ENCODE data around the gene ADARB1. TPM values are rescaled to one million over a fixed set of nuclear protein-coding genes. Genes with fewer than 3 reads are reported as not detected.

The ADARB1 gene
- total and polyA plus RNA-seq, 2 of the 4 experiments (the other 2 are of a cell fraction), result 39.8 to 47.3 TPM

DNA sequence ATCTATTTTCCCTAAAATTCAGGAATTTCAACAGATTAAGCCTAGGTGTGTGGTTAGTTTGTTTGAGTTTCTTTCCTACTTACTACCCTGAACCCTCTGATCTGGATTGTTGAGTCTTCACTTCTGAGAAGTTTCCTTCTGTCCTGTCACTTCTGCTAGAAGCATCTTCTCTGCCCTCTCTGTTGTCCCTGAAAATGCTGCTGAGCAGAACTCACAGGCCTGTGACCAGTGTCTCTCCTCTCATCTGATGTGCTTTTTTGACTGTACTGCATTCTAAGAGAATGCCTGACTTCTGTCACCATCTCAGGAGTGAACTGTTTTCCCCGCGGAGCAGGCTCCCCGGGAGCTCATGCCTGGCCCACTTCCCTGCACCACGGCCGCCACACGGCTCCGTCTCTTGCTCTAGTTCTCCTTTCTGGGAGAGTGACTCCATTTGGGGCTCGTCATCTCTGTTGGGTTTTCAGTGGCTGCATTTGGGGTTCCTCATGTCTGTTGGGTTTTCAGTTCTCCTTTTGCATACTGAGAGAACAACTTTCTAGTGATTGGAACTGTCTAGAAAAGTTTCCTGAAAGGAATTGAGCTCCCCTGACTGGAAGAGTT is 135.4 kb downstream of the ADARB1 start:
- BruUV-seq (replicated peaks), result no TSS peak
- H3K9me3 ChIP-seq (ENCODE audit: control insufficient read depth, insufficient read depth, low read length), result no peaks in the 10 kb centered on the region
- TF ChIP-seq FOS (IDR thresholded peaks at IDR 0.05; ENCODE audit: low read depth, low read length) (no peak), RCOR1 (IDR thresholded peaks at IDR 0.05; ENCODE audit: insufficient replicate concordance, low read length) (no peak), SMC3 (IDR thresholded peaks at IDR 0.05; ENCODE audit: low read depth, low read length) (no peak), CHD1 (IDR thresholded peaks at IDR 0.05; ENCODE audit: low read depth, low read length) (no peak), MAFK (IDR thresholded peaks at IDR 0.05; ENCODE audit: low read depth, low read length) (no peak), MAZ (IDR thresholded peaks at IDR 0.05; ENCODE audit: borderline replicate concordance, low read depth, low read length) (no peak), RAD21 (IDR thresholded peaks at IDR 0.05; ENCODE audit: low read length) (no peak)
- TF ChIP-seq, protein P1, sequence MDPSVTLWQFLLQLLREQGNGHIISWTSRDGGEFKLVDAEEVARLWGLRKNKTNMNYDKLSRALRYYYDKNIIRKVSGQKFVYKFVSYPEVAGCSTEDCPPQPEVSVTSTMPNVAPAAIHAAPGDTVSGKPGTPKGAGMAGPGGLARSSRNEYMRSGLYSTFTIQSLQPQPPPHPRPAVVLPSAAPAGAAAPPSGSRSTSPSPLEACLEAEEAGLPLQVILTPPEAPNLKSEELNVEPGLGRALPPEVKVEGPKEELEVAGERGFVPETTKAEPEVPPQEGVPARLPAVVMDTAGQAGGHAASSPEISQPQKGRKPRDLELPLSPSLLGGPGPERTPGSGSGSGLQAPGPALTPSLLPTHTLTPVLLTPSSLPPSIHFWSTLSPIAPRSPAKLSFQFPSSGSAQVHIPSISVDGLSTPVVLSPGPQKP (IDR thresholded peaks at IDR 0.05; ENCODE audit: borderline replicate concordance, low read depth, low read length), result no peak
- TF ChIP-seq, protein P2, sequence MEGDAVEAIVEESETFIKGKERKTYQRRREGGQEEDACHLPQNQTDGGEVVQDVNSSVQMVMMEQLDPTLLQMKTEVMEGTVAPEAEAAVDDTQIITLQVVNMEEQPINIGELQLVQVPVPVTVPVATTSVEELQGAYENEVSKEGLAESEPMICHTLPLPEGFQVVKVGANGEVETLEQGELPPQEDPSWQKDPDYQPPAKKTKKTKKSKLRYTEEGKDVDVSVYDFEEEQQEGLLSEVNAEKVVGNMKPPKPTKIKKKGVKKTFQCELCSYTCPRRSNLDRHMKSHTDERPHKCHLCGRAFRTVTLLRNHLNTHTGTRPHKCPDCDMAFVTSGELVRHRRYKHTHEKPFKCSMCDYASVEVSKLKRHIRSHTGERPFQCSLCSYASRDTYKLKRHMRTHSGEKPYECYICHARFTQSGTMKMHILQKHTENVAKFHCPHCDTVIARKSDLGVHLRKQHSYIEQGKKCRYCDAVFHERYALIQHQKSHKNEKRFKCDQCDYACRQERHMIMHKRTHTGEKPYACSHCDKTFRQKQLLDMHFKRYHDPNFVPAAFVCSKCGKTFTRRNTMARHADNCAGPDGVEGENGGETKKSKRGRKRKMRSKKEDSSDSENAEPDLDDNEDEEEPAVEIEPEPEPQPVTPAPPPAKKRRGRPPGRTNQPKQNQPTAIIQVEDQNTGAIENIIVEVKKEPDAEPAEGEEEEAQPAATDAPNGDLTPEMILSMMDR (conservative IDR thresholded peaks at IDR 0.05; ENCODE audit: low read depth, low read length), result no peak
- no peak overlapping the region for H3K23ac ChIP-seq (ENCODE audit: low read depth, low read length)
- peaks cover 31% of the 10 kb centered on the region for H4K20me1 ChIP-seq (ENCODE audit: insufficient read depth, low read length)
- H4K8ac ChIP-seq (ENCODE audit: low read depth in 2 of 2, low read length in 2 of 2), result no peak overlapping the region
- H2BK20ac ChIP-seq (ENCODE audit: low read depth, low read length), result peak overlapping the region; percentile 73; the same call in 1 of the 2 replicates
- H2AK5ac ChIP-seq (ENCODE audit: low read depth, low read length), result no peak overlapping the region
- H3K4me1 ChIP-seq (ENCODE audit: control insufficient read depth, insufficient read depth, low read length), result peaks cover 13% of the 10 kb centered on the region
- peak overlapping the region; percentile 21 for H3K18ac ChIP-seq (ENCODE audit: low read depth, low read length)
- no peak overlapping the region for H3K9ac ChIP-seq (ENCODE audit: low read depth, low read length)
- H2BK15ac ChIP-seq (ENCODE audit: low read depth, low read length), result peak overlapping the region; percentile 17; the same call in 1 of the 3 replicates
- H3K27ac ChIP-seq (ENCODE audit: insufficient read depth, low read length), result peak overlapping the region; percentile 93; the same call in 1 of the 2 replicates
- H3K4me3 ChIP-seq (ENCODE audit: insufficient read depth, low read depth, low read length), result no peak overlapping the region
- H3K9me1 ChIP-seq (ENCODE audit: insufficient read depth, low read length), result peaks cover 17% of the 10 kb centered on the region
- no peak overlapping the region for H3K4me2 ChIP-seq (ENCODE audit: low read depth, low read length)
- no peak overlapping the region for H2AFZ ChIP-seq (replicated peaks; ENCODE audit: low read length, poor library complexity)
- H3K14ac ChIP-seq (replicated peaks; ENCODE audit: low read depth, low read length), result no peak overlapping the region; the same call in 1 of the 2 replicates
- H4K5ac ChIP-seq (ENCODE audit: low read depth, low read length), result peak overlapping the region; percentile 59; the same call in 1 of the 2 replicates
- POLR2A ChIA-PET (ENCODE audit: unreplicated experiment), result no interaction called here
- H4K91ac ChIP-seq (ENCODE audit: insufficient read depth, low read depth, low read length), result no peak overlapping the region
- H3K56ac ChIP-seq (ENCODE audit: extremely low read depth, insufficient read depth, low read length), result no peak overlapping the region
- peaks cover 61% of the 10 kb centered on the region for H3K36me3 ChIP-seq (ENCODE audit: control insufficient read depth, insufficient read depth, low read length)
- no peak overlapping the region for H2AK9ac ChIP-seq (replicated peaks; ENCODE audit: low read depth, low read length, poor library complexity)
- intact Hi-C loops (cut with micrococcal nuclease), result loop anchor here (2.0 kb wide), 1 partner anchor 19 kb away; no protein-coding TSS in a partner anchor
- dilution Hi-C loops (cut with HindIII; ENCODE audit: low sequenced_read_pairs, unreplicated experiment), result no loop called here
- no peaks in the 10 kb centered on the region for H3K27me3 ChIP-seq (ENCODE audit: control insufficient read depth, insufficient read depth, low read length)
- DNase-seq, result no peak
- no CpG with 5 or more reads among the region's 8 CpGs for WGBS, 2 experiments (ENCODE audit: extremely low coverage in 2 of 2, insufficient read length in 1 of 2)
- H3K79me1 ChIP-seq (ENCODE audit: low read depth in 1 of 2, low read length in 2 of 2), result peaks cover 36 to 44% of the 10 kb centered on the region in 2 experiments
- ATAC-seq (ENCODE audit: low read depth), result no peak
- in situ Hi-C loops (cut with MboI; ENCODE audit: low sequenced_read_pairs), result no loop called here
- CTCF ChIA-PET, result no interaction called here
- peak overlapping the region; percentile 78 for H3K4ac ChIP-seq (ENCODE audit: low read depth, low read length)
- peak overlapping the region; percentile 87; the same call in 1 of the 2 replicates for H2BK120ac ChIP-seq (ENCODE audit: low read depth, low read length)
- H2BK5ac ChIP-seq (ENCODE audit: low read depth, low read length, poor library complexity, severe bottlenecking), result no peak overlapping the region

Measured in IMR-90 (cell line).